Panc1 (cell line): Measurements from ENCODE around the gene SBF1. TPM values are rescaled to one million over a fixed set of nuclear protein-coding genes. Genes with fewer than 3 reads are reported as not detected.
"Not testable (repeated sequence)": the region's sequence is repeated elsewhere in the genome, so short reads cannot be mapped to it uniquely, and the experiment has no call there.

Experiments
- ATAC-seq: fragments of 200-7000 bp; cut with Tn5 transposase; 2 replicates; pipeline ENCODE4 v1.9.1; 2020; ENCODE audit warnings: mild to moderate bottlenecking, moderate library complexity
- BruUV-seq: library from RNA; stranded (reverse); fragments of 400-500 nt; replicated peaks from 2 replicates; lab custom pipeline; 2021; lab: Mats Ljungman, UMichigan
- CTCF ChIA-PET: fragments of 300-600 bp; sonication (Branson Sonifier 250); formaldehyde crosslinking; loops from one replicate; lab custom pipeline; 2022; ENCODE audit warnings: antibody characterized with exemption; lab: Charles Lee
- POLR2A ChIA-PET: fragments of 300-600 bp; sonication (Branson Sonifier 250); formaldehyde crosslinking; loops from one replicate; lab custom pipeline; 2022; ENCODE audit warnings: antibody characterized with exemption; lab: Charles Lee
- DNase-seq: peaks from one replicate; pipeline ENCODE4 v3.0.0-alpha.2; 2010; ENCODE audit warnings: low read depth, low spot score
- H3K27ac ChIP-seq: 2 replicates; pipeline ENCODE4 v1.5.1; 2011; ENCODE audit warnings: mild to moderate bottlenecking, low read length, inconsistent platforms
- H3K27me3 ChIP-seq: fragments of 200-500 bp; sonication (Bioruptor generic); 2 replicates; pipeline ENCODE4 v1.6.0; 2014; ENCODE audit warnings: low read length, inconsistent platforms; ENCODE audit not compliant: control insufficient read depth, insufficient read depth
- H3K36me3 ChIP-seq: fragments of 200-500 bp; sonication (Bioruptor generic); 2 replicates; pipeline ENCODE4 v1.5.1; 2014; ENCODE audit warnings: inconsistent platforms, mild to moderate bottlenecking, low read length, moderate library complexity; ENCODE audit not compliant: control insufficient read depth, insufficient read depth
- H3K4me1 ChIP-seq: 2 replicates; pipeline ENCODE4 v1.5.1; 2011; ENCODE audit warnings: inconsistent platforms, mild to moderate bottlenecking, low read length, moderate library complexity; ENCODE audit not compliant: control insufficient read depth, insufficient read depth
- H3K4me3 ChIP-seq, 2 experiments: 2 replicates each; pipeline ENCODE4 v1.5.1; 2011 to 2012; ENCODE audit warnings: low read depth in 2 of 2, low read length in 2 of 2, mild to moderate bottlenecking in 2 of 2, inconsistent platforms in 1 of 2, moderate library complexity in 1 of 2
- H3K9me3 ChIP-seq: fragments of 200-500 bp; sonication (Bioruptor generic); 2 replicates; pipeline ENCODE4 v1.5.1; 2014; ENCODE audit warnings: low read depth, mild to moderate bottlenecking, inconsistent platforms, low read length, moderate library complexity; ENCODE audit not compliant: control insufficient read depth, insufficient read depth
- CTCF ChIP-seq: fragments of 450-650 bp; IDR thresholded peaks from 2 replicates; pipeline ENCODE4 v1.5.1; 2017; ENCODE audit warnings: mild to moderate bottlenecking
- POLR2AphosphoS5 ChIP-seq: IDR thresholded peaks from 2 replicates; pipeline ENCODE4 v1.6.1; 2012; ENCODE audit warnings: mild to moderate bottlenecking, low read depth, low read length, moderate library complexity
- REST ChIP-seq, 2 experiments: IDR thresholded peaks; 2 replicates each; pipeline ENCODE4 v1.6.1; 2011 to 2012; ENCODE audit warnings: low read depth in 2 of 2, control low read depth in 1 of 2, low read length in 1 of 2, mild to moderate bottlenecking in 1 of 2, moderate library complexity in 1 of 2; ENCODE audit not compliant: insufficient read depth in 1 of 2
- SIN3A ChIP-seq: IDR thresholded peaks from 2 replicates; pipeline ENCODE4 v1.6.1; 2012; ENCODE audit warnings: low read depth, mild to moderate bottlenecking, low read length, moderate library complexity, borderline replicate concordance; ENCODE audit not compliant: insufficient read depth
- TCF7L2 ChIP-seq: IDR thresholded peaks from 2 replicates; pipeline ENCODE4 v1.6.1; 2011; ENCODE audit warnings: mild to moderate bottlenecking, low read depth, low read length, inconsistent platforms
- in situ Hi-C: cut with HindIII; loops from 2 replicates; pipeline ENCODE4 v1.10.0; 2016; ENCODE audit warnings: low sequenced_read_pairs, low pct_unique_long_range_greater_than_20kb
- intact Hi-C: fragments of 100-400 bp; cut with micrococcal nuclease; formaldehyde crosslinking; loops from one replicate; pipeline ENCODE4 v1.10.0; 2022; ENCODE audit not compliant: unreplicated experiment
- total RNA-seq: library from RNA; stranded (reverse); gene quantifications from one replicate; pipeline ENCODE4 v1.2.1, GENCODE V29; 2021; ENCODE audit not compliant: unreplicated experiment

The SBF1 gene
- total RNA-seq, 1 experiment from 2014 or later = 59.2 TPM

DNA sequence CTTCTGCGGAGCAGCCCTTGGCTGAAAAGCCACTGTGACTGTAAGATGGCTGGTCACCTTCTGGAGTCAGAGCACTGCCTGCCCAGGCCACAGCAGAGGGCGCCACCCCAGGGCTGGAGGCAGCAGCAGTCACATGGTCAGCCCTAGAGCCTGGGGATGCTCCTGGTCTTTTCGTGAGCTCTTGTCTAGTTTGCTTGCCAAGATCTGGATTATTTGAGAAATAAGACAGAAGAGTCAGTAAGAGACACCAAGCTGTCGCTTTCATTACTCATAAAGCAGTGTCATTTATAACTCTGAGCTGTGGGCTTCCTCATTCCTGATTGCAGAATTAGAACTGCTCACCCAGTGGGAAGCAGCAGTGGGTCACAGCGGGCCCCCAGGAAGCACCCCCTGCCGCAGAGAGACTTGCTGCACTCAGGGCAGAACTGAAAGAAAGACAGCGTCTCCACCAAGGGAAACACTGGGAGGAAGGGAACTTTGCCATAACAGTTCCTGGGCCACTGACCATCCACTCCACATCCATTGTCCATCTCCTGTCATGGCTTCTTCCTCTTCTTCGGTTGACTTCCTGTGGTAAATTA, 75.0 kb downstream of the SBF1 start:
- CTCF ChIA-PET = no interaction called here
- no peak overlapping the region for H3K27ac ChIP-seq
- no TSS peak for BruUV-seq
- peaks cover 12% of the 10 kb centered on the region for H3K4me1 ChIP-seq
- no peaks in the 10 kb centered on the region; the same call in 1 of the 2 replicates for H3K36me3 ChIP-seq
- no peaks in the 10 kb centered on the region for H3K9me3 ChIP-seq
- TF ChIP-seq CTCF (no peak; the same call in 1 of the 2 replicates), TCF7L2 (no peak), POLR2AphosphoS5 (no peak), SIN3A (no peak), REST (IDR thresholded peaks at IDR 0.05; ENCODE audit: insufficient read depth in 1 of 2, low read depth in 2 of 2, low read length in 1 of 2) (no peak)
- DNase-seq = no peak
- no peaks in the 10 kb centered on the region for H3K27me3 ChIP-seq
- POLR2A ChIA-PET = no interaction called here
- H3K4me3 ChIP-seq = no peak overlapping the region
- intact Hi-C loops (no loop called here), in situ Hi-C loops (no loop called here)
- ATAC-seq = peak; percentile 83

GRCh38 chr22:50398831-50399648, 75.8 kb downstream of the SBF1 start:
- Histone ChIP-seq H3K27ac (no peak overlapping the region), H3K9me3 (no peaks in the 10 kb centered on the region), H3K4me3 (no peak overlapping the region), H3K4me1 (peaks cover 12% of the 10 kb centered on the region), H3K36me3 (no peaks in the 10 kb centered on the region; the same call in 1 of the 2 replicates), H3K27me3 (no peaks in the 10 kb centered on the region)
- no TSS peak for BruUV-seq
- POLR2A ChIA-PET = no interaction called here
- CTCF ChIA-PET = interaction anchor here (0.7 kb wide), 1 partner anchor 72 kb away, joined by 8 read pairs; no protein-coding TSS in a partner anchor
- TF ChIP-seq TCF7L2 (no peak), POLR2AphosphoS5 (no peak), SIN3A (no peak), REST (IDR thresholded peaks at IDR 0.05; ENCODE audit: insufficient read depth in 1 of 2, low read depth in 2 of 2, low read length in 1 of 2) (no peak), CTCF (no peak)
- intact Hi-C loops (no loop called here), in situ Hi-C loops (no loop called here)
- ATAC-seq (0 out of 2 replicates have a peak, but pooled peaks have one; percentile 39), DNase-seq (no peak)

- Histone ChIP-seq H3K27ac (peak overlapping the region; percentile 17; the same call in 1 of the 2 replicates), H3K4me1 (peaks cover 12% of the 10 kb centered on the region)
- CTCF ChIA-PET, in situ Hi-C loops, H3K9me3 ChIP-seq, ATAC-seq, intact Hi-C loops, POLR2A ChIA-PET, H3K4me3 ChIP-seq, DNase-seq, BruUV-seq, H3K36me3 ChIP-seq, H3K27me3 ChIP-seq: not testable (repeated sequence)
Measured at GRCh38 chr22:50397371-50398060, 77.3 kb downstream of the SBF1 start.
